K562 (cell line): ENCODE results near the gene IDI1. TPM values are rescaled to one million over a fixed set of nuclear protein-coding genes. Genes with fewer than 3 reads are reported as not detected.

Source experiments
- ATAC-seq: fragments of 200-7000 bp; cut with Tn5 transposase; 3 replicates; pipeline ENCODE4 v1.9.1; 2020; ENCODE audit warnings: moderate library complexity
- BruUV-seq: library from RNA; stranded (reverse); fragments of 400-500 nt; replicated peaks from 2 replicates; lab custom pipeline; 2021; lab: Mats Ljungman, UMichigan
- CTCF ChIA-PET: fragments of 300-600 bp; formaldehyde crosslinking; extraction: SDS; loops from one replicate; lab custom pipeline; 2021; ENCODE audit warnings: low intra/inter-chr PET ratio; lab: Yijun Ruan, JAX
- POLR2A ChIA-PET: fragments of 300-600, 350-650 bp; sonication (Branson Sonifier 250); formaldehyde crosslinking; extraction: SDS; loops from one replicate; lab custom pipeline; 2021; ENCODE audit warnings: antibody characterized with exemption, inconsistent platforms; lab: Yijun Ruan, JAX
- DNase-seq, 4 experiments: peaks; one replicate each; pipeline versions ENCODE4 v3.0.0 to v3.0.0-alpha.2; 2011 to 2018; ENCODE audit warnings: low spot score in 3 of 4, mixed read lengths in 3 of 4; ENCODE audit errors: extremely low read depth in 1 of 4
- FAIRE-seq: peaks from 2 replicates; lab custom pipeline; 2011; peaks lifted over from hg19 to GRCh38; lab: Jason Lieb, UNC
- H2AFZ ChIP-seq: 2 replicates; pipeline ENCODE4 v1.6.0; 2011; ENCODE audit warnings: low read depth, low read length, control low read depth, inconsistent platforms
- H3K27ac ChIP-seq: fragments of 200-600 bp; 3 replicates; pipeline ENCODE4 v1.8.0; 2011; ENCODE audit warnings: low read depth, mild to moderate bottlenecking, control low read depth, inconsistent platforms, low read length, moderate library complexity, mixed read lengths; ENCODE audit errors: extremely low read depth
- H3K27me3 ChIP-seq, 2 experiments: fragments of 300-600 bp in 1 of 2; 2 replicates in 1 of 2; 3 replicates in 1 of 2; pipeline versions ENCODE4 v1.6.0 to v1.8.0; 2011; ENCODE audit warnings: inconsistent platforms in 2 of 2, low read length in 2 of 2, mild to moderate bottlenecking in 1 of 2, mixed read lengths in 1 of 2, moderate library complexity in 1 of 2; ENCODE audit not compliant: control insufficient read depth in 2 of 2, insufficient read depth in 2 of 2
- H3K36me3 ChIP-seq: fragments of 300-600 bp; 3 replicates; pipeline ENCODE4 v1.8.0; 2011; ENCODE audit warnings: mild to moderate bottlenecking, low read length, inconsistent platforms; ENCODE audit not compliant: control insufficient read depth, insufficient read depth
- H3K4me1 ChIP-seq, 2 experiments: fragments of 200-600 bp in 1 of 2; replicated peaks in 1 of 2; 2 replicates in 1 of 2; 3 replicates in 1 of 2; pipeline versions ENCODE4 v1.5.1 to v1.8.0; 2011; ENCODE audit warnings: inconsistent platforms in 2 of 2, low read length in 2 of 2, mild to moderate bottlenecking in 1 of 2, mixed read lengths in 1 of 2, moderate library complexity in 1 of 2; ENCODE audit not compliant: control insufficient read depth in 2 of 2, insufficient read depth in 2 of 2
- H3K4me2 ChIP-seq: 2 replicates; pipeline ENCODE4 v1.6.1; 2011; ENCODE audit warnings: low read length, control low read depth, inconsistent platforms, mixed read lengths; ENCODE audit not compliant: insufficient read depth
- H3K4me3 ChIP-seq: fragments of 200-600 bp; sonication (generic), shearing (Covaris generic); 2 replicates; pipeline ENCODE4 v1.5.1; 2016; ENCODE audit warnings: control low read depth, inconsistent platforms
- H3K79me2 ChIP-seq: fragments of 200-600 bp; 3 replicates; pipeline ENCODE4 v1.8.0; 2011; ENCODE audit warnings: low read length, inconsistent platforms; ENCODE audit not compliant: control insufficient read depth, insufficient read depth
- H3K9ac ChIP-seq, 2 experiments: 2 replicates each; pipeline versions ENCODE4 v1.6.0 to v1.6.1; 2011; ENCODE audit warnings: low read depth in 2 of 2, low read length in 2 of 2, control low read depth in 1 of 2, inconsistent platforms in 1 of 2, mild to moderate bottlenecking in 1 of 2, mixed read lengths in 1 of 2; ENCODE audit not compliant: insufficient read depth in 1 of 2
- H3K9me1 ChIP-seq: one replicate; pipeline ENCODE4 v1.6.0; 2011; ENCODE audit warnings: inconsistent platforms, mild to moderate bottlenecking, low read length, moderate library complexity; ENCODE audit not compliant: control insufficient read depth, insufficient read depth
- H3K9me3 ChIP-seq: replicated peaks from 2 replicates; pipeline ENCODE4 v1.5.1; 2011; ENCODE audit warnings: low read depth, low read length, inconsistent platforms; ENCODE audit not compliant: control insufficient read depth, insufficient read depth
- H4K20me1 ChIP-seq: replicated peaks from 2 replicates; pipeline ENCODE4 v1.6.1; 2011; ENCODE audit warnings: low read length, inconsistent platforms, mixed read lengths; ENCODE audit not compliant: control insufficient read depth, insufficient read depth
- HDGF ChIP-seq: fragments of 450-650 bp; IDR thresholded peaks from 2 replicates; pipeline ENCODE4 v1.6.1; 2016
- KDM5B ChIP-seq: fragments of 200-600 bp; sonication (generic); IDR thresholded peaks from 2 replicates; pipeline ENCODE4 v1.6.1; 2012; ENCODE audit warnings: low read depth, mild to moderate bottlenecking, moderate library complexity, low read length, control low read depth, inconsistent platforms; ENCODE audit not compliant: insufficient replicate concordance
- MAFF ChIP-seq: IDR thresholded peaks from 2 replicates; pipeline ENCODE4 v1.6.1; 2012; ENCODE audit warnings: low read length, improper control_type of control experiment
- RBM15 ChIP-seq: fragments of 200-400 bp; formaldehyde crosslinking; IDR thresholded peaks from 2 replicates; pipeline ENCODE4 v1.6.1; 2018; ENCODE audit warnings: mild to moderate bottlenecking, low read length, moderate library complexity; ENCODE audit not compliant: insufficient read depth
- SUPT5H ChIP-seq: fragments of 450-650 bp; IDR thresholded peaks from 2 replicates; pipeline ENCODE4 v1.6.1; 2016
- TAL1 ChIP-seq: fragments of 450-650 bp; IDR thresholded peaks from 2 replicates; pipeline ENCODE4 v1.6.1; 2016; ENCODE audit warnings: mild to moderate bottlenecking
- TFE3 ChIP-seq: fragments of 450-650 bp; formaldehyde crosslinking; IDR thresholded peaks from 2 replicates; pipeline ENCODE4 v1.4.0; 2020; ENCODE audit warnings: mild to moderate bottlenecking, mixed read lengths
- ZKSCAN3 ChIP-seq: fragments of 250-450 bp; sonication (Bioruptor Pico); IDR thresholded peaks from 2 replicates; pipeline ENCODE4 v1.4.0; 2020
- ZNF12 ChIP-seq: sonication (generic); formaldehyde crosslinking; IDR thresholded peaks from 2 replicates; pipeline ENCODE4 v1.4.0; 2020; ENCODE audit warnings: mild to moderate bottlenecking, missing genetic modification reagents
- ZNF354B ChIP-seq: fragments of 250-450 bp; sonication (Bioruptor Pico); IDR thresholded peaks from 2 replicates; pipeline ENCODE4 v1.4.0; 2020
- ZNF398 ChIP-seq: fragments of 250-450 bp; sonication (Bioruptor Pico); IDR thresholded peaks from 2 replicates; pipeline ENCODE4 v1.8.0; 2021; ENCODE audit warnings: moderate library complexity, mild to moderate bottlenecking, inconsistent platforms
- ZNF57 ChIP-seq: fragments of 450-650 bp; formaldehyde crosslinking; IDR thresholded peaks from 2 replicates; pipeline ENCODE4 v1.4.0; 2020; ENCODE audit warnings: mild to moderate bottlenecking, moderate library complexity
- WGBS: fragments of 100-300 bp; shearing (Covaris generic); methylation state at CpG from one replicate; pipeline ENCODE4 v1.1.6; 2016; ENCODE audit warnings: low coverage, mixed read lengths; ENCODE audit not compliant: insufficient coverage; ENCODE audit errors: missing lambda C conversion rate; 5-methylcytosine and 5-hydroxymethylcytosine counted together
- in situ Hi-C: fragments of 300-500 bp; cut with MboI; formaldehyde crosslinking; loops from 4 replicates; pipeline ENCODE4 v1.15.0; 2018; ENCODE audit warnings: inconsistent platforms, mixed read lengths
- intact Hi-C: fragments of 100-400 bp; cut with micrococcal nuclease; formaldehyde crosslinking; loops from 2 replicates; pipeline ENCODE4 v1.14.2; 2022
- polyA plus RNA-seq, 8 experiments: library from polyadenylated mRNA; depleted of rRNA in 4 of 8; stranded (reverse) in 5 of 8; unstranded in 3 of 8; fragments of >200 nt; fragmentation: Nextera tagmentation in 2 of 8; fragmentation: Illumina TruSeq in 1 of 8; extraction: Ambion mirVana in 2 of 8; extraction: Trizol in 1 of 8; gene quantifications; 2 replicates each; pipeline versions ENCODE4 v1.2.1 to v1.2.3, GENCODE V29; 2011 to 2014; ENCODE audit warnings: inconsistent platforms in 1 of 8, missing spikeins in 1 of 8
- total RNA-seq, 7 experiments: library from RNA; depleted of rRNA in 6 of 7; stranded (reverse); fragments of >200 nt in 6 of 7; fragmentation: Illumina TruSeq in 2 of 7; extraction: Trizol in 2 of 7; gene quantifications; 2 replicates each; pipeline versions ENCODE4 v1.2.1 to v1.2.3, GENCODE V29; 2011 to 2021; ENCODE audit warnings: low replicate concordance in 1 of 7
- TF ChIP-seq, protein P1 (sequence below): fragments of 450-650 bp; IDR thresholded peaks from 2 replicates; pipeline ENCODE4 v1.6.1; 2016; ENCODE audit warnings: antibody characterized with exemption
- TF ChIP-seq, protein P2 (sequence below): fragments of 450-650 bp; IDR thresholded peaks from 2 replicates; pipeline ENCODE4 v1.6.1; 2018; ENCODE audit warnings: mild to moderate bottlenecking, low read depth; ENCODE audit not compliant: partially characterized antibody

IDI1 gene
- total and polyA plus RNA-seq, 9 of the 15 experiments (the other 6 are each of a cell fraction or from before 2014, with no cell fraction given), result 70.0 to 265 (median 119) TPM

DNA sequence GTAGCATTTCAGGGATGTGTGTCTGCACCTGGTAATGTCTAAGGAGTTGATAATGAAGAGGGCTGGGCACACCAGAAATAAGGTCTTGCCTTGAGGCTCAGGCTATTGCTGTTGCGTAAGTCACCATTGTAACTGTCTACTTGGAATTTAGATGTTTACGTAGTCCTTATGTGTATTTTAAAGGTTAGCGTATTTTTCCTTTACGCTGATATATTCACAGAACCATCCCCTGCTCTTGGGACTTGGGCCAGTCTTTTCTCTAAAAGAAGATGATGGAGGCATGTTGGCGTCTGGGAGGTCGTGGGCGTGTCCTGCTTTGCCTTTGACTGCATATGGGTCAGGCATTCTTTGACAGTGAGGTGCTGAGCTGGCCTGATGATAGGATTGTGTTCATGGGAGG, 22.0 kb upstream of the IDI1 start (continued):
- no peak for TF ChIP-seq TFE3 (CRISPR knock-in tag)
- no peak for TF ChIP-seq ZNF354B (CRISPR knock-in tag)
- TF ChIP-seq, protein P1, sequence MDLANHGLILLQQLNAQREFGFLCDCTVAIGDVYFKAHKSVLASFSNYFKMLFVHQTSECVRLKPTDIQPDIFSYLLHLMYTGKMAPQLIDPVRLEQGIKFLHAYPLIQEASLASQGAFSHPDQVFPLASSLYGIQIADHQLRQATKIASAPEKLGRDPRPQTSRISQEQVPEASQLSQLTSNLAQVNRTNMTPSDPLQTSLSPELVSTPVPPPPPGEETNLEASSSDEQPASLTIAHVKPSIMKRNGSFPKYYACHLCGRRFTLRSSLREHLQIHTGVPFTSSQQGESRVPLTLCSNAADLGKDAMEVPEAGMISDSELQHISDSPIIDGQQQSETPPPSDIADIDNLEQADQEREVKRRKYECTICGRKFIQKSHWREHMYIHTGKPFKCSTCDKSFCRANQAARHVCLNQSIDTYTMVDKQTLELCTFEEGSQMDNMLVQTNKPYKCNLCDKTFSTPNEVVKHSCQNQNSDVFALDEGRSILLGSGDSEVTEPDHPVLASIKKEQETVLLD, result no peak

DNA sequence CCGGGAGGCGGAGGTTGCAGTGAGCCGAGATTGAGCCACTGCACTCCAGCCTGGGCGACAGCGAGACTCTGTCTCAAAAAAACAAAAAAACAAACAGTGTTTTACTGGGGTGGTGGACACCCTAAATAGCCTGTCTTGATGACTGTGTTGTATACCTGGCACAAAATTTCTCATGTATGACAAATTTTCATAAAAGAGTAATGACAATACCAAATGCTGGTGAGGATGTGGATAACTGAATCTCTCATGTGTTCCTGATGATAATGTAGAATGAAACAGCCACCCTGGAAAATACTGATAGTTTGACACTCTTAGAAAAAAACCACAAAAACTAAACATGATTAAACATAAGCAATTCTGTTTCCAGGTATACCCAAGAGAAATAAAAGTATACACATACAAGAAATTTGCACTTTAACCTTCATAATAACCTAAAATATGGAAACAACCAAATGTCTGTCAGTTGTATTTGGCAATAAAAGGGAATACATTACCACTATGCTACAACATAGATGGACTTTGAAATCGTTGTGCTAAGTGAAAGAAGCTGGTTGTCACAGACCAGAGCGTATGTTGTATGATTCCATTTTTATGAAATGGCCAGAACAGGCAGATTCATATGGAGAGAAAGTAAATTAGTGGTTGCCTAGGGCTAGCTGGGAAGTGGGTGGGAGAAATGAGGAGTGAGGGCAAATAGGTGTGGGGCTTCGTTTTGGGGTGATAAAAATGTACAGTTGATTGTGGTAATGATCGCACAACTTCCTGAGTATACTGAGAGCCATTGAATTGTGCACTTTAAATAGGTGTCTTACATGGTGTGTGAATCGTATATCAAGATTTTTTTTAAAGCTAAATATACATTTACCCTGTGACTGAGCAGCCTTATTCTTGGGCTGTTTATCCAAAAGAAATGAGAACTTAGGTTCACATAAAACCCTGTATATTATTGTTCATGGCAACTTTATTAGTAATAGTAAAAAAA, 19.8 kb upstream of the IDI1 start:
- ATAC-seq (no peak), FAIRE-seq (no peak)
- H3K79me2 ChIP-seq, result no peaks in the 10 kb centered on the region
- TF ChIP-seq SUPT5H (no peak), ZNF398 (CRISPR knock-in tag) (no peak), HDGF (no peak), ZKSCAN3 (CRISPR knock-in tag) (no peak), MAFF (no peak), ZNF12 (no peak), ZNF57 (no peak), TAL1 (no peak), KDM5B (no peak), RBM15 (no peak)
- TF ChIP-seq, protein P2, sequence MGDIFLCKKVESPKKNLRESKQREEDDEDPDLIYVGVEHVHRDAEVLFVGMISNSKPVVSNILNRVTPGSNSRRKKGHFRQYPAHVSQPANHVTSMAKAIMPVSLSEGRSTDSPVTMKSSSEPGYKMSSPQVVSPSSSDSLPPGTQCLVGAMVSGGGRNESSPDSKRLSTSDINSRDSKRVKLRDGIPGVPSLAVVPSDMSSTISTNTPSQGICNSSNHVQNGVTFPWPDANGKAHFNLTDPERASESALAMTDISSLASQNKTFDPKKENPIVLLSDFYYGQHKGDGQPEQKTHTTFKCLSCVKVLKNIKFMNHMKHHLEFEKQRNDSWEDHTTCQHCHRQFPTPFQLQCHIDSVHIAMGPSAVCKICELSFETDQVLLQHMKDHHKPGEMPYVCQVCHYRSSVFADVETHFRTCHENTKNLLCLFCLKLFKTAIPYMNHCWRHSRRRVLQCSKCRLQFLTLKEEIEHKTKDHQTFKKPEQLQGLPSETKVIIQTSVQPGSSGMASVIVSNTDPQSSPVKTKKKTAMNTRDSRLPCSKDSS, result no peak

More for the DNA sequence above, 19.8 kb upstream of the IDI1 start:
- H3K27me3 ChIP-seq, result no peaks in the 10 kb centered on the region
- H3K27ac ChIP-seq, result no peak overlapping the region
- no peaks in the 10 kb centered on the region for H3K9me1 ChIP-seq
- CTCF ChIA-PET, result no interaction called here
- no peak overlapping the region for H3K4me3 ChIP-seq
- H3K9ac ChIP-seq, result no peak overlapping the region
- no TSS peak for BruUV-seq
- no peaks in the 10 kb centered on the region for H3K9me3 ChIP-seq
- no peak for DNase-seq
- in situ Hi-C loops, result no loop called here
- H3K4me2 ChIP-seq, result no peak overlapping the region
- H4K20me1 ChIP-seq, result no peaks in the 10 kb centered on the region
- H3K4me1 ChIP-seq, result no peaks in the 10 kb centered on the region; a peak in 1 of 5 replicates
- H3K36me3 ChIP-seq, result peaks cover 12% of the 10 kb centered on the region; the same call in 2 of the 3 replicates
- intact Hi-C loops, result no loop called here
- 72% methylated on average over 9 of the region's 10 CpGs for WGBS
- POLR2A ChIA-PET, result interaction anchor here (0.5 to 2.1 kb wide), 3 partner anchors 11 to 20 kb away, joined by 4 to 11 read pairs (median 4); partner anchors contain the start of gene IDI1
- no peak overlapping the region for H2AFZ ChIP-seq
